ENCODE data around the gene USP13. TPM values are rescaled to one million over a fixed set of nuclear protein-coding genes. Genes with fewer than 3 reads are reported as not detected.
A peak's percentile ranks its signal among the peaks of the same experiment; 100 is the strongest.

Gene USP13
- total RNA-seq, 1 experiment from 2014 or later, result 22.7 TPM

DNA sequence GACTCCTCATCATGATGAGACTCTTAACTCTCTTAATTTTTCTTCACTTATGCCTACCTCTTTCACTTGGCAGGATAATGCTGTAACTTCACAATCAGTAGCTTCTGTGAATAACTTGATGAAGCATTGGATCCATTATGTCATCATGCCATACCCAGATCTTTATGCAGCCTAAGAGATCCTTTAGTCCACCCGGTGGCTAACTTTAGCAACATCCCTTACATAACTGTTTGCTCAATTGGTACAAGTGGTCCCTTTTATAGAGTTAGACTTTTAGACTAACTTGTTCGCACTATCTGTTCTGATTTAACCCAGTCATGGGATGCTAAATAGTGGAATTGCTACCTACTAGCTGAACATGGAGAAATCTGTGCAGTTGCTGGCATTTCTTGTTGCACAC, 184.5 kb downstream of the USP13 start:
- no peak for DNase-seq (ENCODE audit: low read depth, low spot score)
- peak; percentile 73 for ATAC-seq
- BruUV-seq (replicated peaks), result no TSS peak

More for the DNA sequence above, 184.5 kb downstream of the USP13 start:
- no peak overlapping the region for H3K4me3 ChIP-seq (replicated peaks in 1 of 2; ENCODE audit: low read depth in 1 of 2, low read length in 2 of 2)
- H4K20me1 ChIP-seq (ENCODE audit: insufficient read depth), result no peaks in the 10 kb centered on the region
- ChIA-PET CTCF (interaction anchor here (0.6 kb wide), 1 partner anchor 92 kb away, joined by 3 read pairs; no protein-coding TSS in a partner anchor), POLR2A (no interaction called here), RAD21 (ENCODE audit: low non-redundant PET in 1 of 2, low total read pairs in 2 of 2, uncharacterized antibody in 2 of 2, unreplicated experiment in 2 of 2) (no interaction called here)
- H3K36me3 ChIP-seq (ENCODE audit: control insufficient read depth in 1 of 2, insufficient read depth in 2 of 2, low read length in 2 of 2), result no peaks in the 10 kb centered on the region
- no peak overlapping the region for H3K9ac ChIP-seq (ENCODE audit: low read length)
- no peak overlapping the region for H3K4me2 ChIP-seq (ENCODE audit: low read length)
- H3K9me3 ChIP-seq (ENCODE audit: control insufficient read depth in 1 of 2, insufficient read depth in 1 of 2, low read depth in 1 of 2, low read length in 2 of 2), result no peaks in the 10 kb centered on the region
- H3K27me3 ChIP-seq (ENCODE audit: insufficient read depth, low read length), result no peaks in the 10 kb centered on the region
- intact Hi-C loops (cut with micrococcal nuclease), result no loop called here
- TF ChIP-seq ELF1 (IDR thresholded peaks at IDR 0.05; ENCODE audit: borderline replicate concordance, low read depth) (no peak), JUND (IDR thresholded peaks at IDR 0.05) (no peak), TCF7L2 (IDR thresholded peaks at IDR 0.05; ENCODE audit: borderline replicate concordance, extremely low read depth, insufficient read depth, insufficient read length) (no peak), RAD21 (IDR thresholded peaks at IDR 0.05; ENCODE audit: low read depth) (0 out of 2 replicates have a peak, but pooled peaks have one; percentile 15), FOSL1 (IDR thresholded peaks at IDR 0.05; ENCODE audit: low read depth) (no peak), CBX3 (IDR thresholded peaks at IDR 0.05; ENCODE audit: low read depth) (no peak), EZH2 (IDR thresholded peaks at IDR 0.05) (no peak), ZFX (IDR thresholded peaks at IDR 0.05) (no peak)
- TF ChIP-seq, protein P1, sequence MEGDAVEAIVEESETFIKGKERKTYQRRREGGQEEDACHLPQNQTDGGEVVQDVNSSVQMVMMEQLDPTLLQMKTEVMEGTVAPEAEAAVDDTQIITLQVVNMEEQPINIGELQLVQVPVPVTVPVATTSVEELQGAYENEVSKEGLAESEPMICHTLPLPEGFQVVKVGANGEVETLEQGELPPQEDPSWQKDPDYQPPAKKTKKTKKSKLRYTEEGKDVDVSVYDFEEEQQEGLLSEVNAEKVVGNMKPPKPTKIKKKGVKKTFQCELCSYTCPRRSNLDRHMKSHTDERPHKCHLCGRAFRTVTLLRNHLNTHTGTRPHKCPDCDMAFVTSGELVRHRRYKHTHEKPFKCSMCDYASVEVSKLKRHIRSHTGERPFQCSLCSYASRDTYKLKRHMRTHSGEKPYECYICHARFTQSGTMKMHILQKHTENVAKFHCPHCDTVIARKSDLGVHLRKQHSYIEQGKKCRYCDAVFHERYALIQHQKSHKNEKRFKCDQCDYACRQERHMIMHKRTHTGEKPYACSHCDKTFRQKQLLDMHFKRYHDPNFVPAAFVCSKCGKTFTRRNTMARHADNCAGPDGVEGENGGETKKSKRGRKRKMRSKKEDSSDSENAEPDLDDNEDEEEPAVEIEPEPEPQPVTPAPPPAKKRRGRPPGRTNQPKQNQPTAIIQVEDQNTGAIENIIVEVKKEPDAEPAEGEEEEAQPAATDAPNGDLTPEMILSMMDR (IDR thresholded peaks at IDR 0.05 in 2 of 3, conservative IDR thresholded peaks at IDR 0.05 in 1 of 3; ENCODE audit: borderline replicate concordance in 1 of 3, insufficient read depth in 1 of 3, low read depth in 2 of 3, low read length in 2 of 3), result peak in 1 of 3 experiments; percentile 30; a peak in 1 of 6 replicates
- H3K27ac ChIP-seq (ENCODE audit: low read depth, low read length), result no peak overlapping the region
- H3K9me2 ChIP-seq (ENCODE audit: insufficient read depth), result 0 out of 2 replicates have a peak, but pooled peaks cover 6% of the 10 kb centered on the region
- H2AFZ ChIP-seq (ENCODE audit: low read depth, low read length, poor library complexity, severe bottlenecking), result no peak overlapping the region
- H3K79me2 ChIP-seq (ENCODE audit: insufficient read depth, low read length), result no peaks in the 10 kb centered on the region
- H3K4me1 ChIP-seq (ENCODE audit: control insufficient read depth in 1 of 2, insufficient read depth in 2 of 2, low read length in 2 of 2), result peaks cover 0 to 6% of the 10 kb centered on the region in 2 experiments; a peak in 1 of 4 replicates

Other genes starting within 250 kb of the USP13 start
- gene GNB4, start 201.6 kb upstream of the USP13 start, total RNA-seq (2021; ENCODE audit: unreplicated experiment), result 0.10 TPM
- gene ACTL6A, start 90.1 kb upstream of the USP13 start, total RNA-seq (2021; ENCODE audit: unreplicated experiment), result 61.9 TPM
- gene MRPL47, start 48.4 kb upstream of the USP13 start, total RNA-seq (2021; ENCODE audit: unreplicated experiment), result 52.3 TPM
- 116 TPM for gene NDUFB5, start 48.2 kb upstream of the USP13 start, total RNA-seq (2021; ENCODE audit: unreplicated experiment)

All from HCT116 (cell line).